Breast epithelium (tissue), 3 donors: ENCODE measurements around the gene WNT6.

Experiments used
- CTCF ChIP-seq, 3 donors: fragments of 450-650 bp; IDR thresholded peaks; one replicate each; pipeline ENCODE4 v1.5.1; 2016 to 2017; ENCODE audit warnings: antibody characterized with exemption in 3 of 3, mild to moderate bottlenecking in 3 of 3, moderate library complexity in 3 of 3
- POLR2A ChIP-seq: fragments of 450-650 bp; IDR thresholded peaks from one replicate; pipeline ENCODE4 v1.6.1; 2016; ENCODE audit warnings: antibody characterized with exemption, mild to moderate bottlenecking, moderate library complexity

- TF ChIP-seq POLR2A, result no peak
- TF ChIP-seq CTCF (IDR thresholded peaks at IDR 0.05), result no peak
Observed at GRCh38 chr2:218881744-218882460, 22.3 kb downstream of the WNT6 start.
